Kidney glomerular epithelial cell (primary cell): ENCODE measurements around the gene ACSL4.
"Not testable (repeated sequence)": the region's sequence is repeated elsewhere in the genome, so short reads cannot be mapped to it uniquely, and the experiment has no call there.

ENCODE experiments used
- DNase-seq: peaks from one replicate; lab custom pipeline; 2025; lab: John Stamatoyannopoulos, UW

ACSL4 gene

DNA sequence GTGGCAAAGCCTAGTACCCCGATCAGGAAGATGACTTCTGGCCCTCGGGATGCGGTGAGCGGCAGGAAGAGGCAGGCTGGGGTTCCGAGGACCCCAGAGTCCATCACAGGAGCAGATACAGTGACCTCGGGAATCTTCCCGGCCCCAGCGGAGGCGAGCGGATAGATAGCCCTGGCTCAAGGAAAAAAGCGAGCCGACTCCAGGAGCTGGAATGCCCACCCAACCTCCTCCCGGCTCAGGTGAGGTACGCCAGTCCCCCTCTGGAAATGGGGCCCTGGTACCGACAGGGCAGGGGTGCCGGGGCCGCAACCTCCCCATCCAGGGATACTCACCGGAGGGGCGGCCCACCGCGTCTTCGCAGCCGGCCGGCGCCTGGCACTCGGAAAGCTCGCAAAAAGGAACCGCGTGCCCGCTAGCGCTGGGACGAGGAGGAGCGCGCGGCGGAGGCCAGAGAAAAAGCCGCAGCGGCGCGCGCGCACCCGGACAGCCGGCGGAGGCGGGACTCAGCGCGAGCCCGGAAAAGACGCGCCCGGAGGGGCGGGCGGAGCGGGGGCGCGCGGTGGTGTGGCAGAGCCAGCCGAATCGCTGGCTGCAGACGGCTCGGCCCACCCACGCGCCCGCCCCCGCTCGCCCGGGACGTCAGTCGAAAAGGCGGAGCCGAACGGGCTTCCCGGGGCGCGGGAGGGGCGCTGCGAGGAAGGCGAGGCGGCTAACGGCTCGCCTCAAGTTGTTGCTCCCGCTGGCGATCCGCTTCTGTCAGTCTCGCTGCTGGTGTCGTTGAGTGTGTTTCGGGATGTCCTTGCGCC is at the start of gene ACSL4:
Gene ACSL4 (minus strand): TSS at position 451 of the 806 bp plus-strand sequence. CDS start 49,894 bp downstream, outside the sequence.
- peak; percentile 68 for DNase-seq

DNA sequence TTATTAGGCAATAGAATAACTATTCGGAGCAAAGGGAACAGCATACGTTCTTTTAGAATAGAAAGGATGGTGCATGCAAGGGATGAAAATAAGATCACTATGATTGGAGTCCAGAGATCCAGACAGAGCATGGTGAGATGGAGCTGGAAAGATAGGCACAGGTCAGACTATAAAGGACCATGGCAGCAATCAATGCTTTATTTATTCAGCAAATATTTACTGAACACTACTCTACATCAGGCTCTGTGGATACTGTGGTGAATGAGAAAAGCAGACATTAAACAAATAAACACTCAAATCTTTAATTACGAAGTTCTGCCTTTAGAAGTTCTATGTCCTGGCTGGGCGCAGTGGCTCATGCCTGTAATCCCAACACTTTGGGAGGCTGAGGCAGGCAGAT is 44.7 kb upstream of the ACSL4 start:
- no peak for DNase-seq

DNA sequence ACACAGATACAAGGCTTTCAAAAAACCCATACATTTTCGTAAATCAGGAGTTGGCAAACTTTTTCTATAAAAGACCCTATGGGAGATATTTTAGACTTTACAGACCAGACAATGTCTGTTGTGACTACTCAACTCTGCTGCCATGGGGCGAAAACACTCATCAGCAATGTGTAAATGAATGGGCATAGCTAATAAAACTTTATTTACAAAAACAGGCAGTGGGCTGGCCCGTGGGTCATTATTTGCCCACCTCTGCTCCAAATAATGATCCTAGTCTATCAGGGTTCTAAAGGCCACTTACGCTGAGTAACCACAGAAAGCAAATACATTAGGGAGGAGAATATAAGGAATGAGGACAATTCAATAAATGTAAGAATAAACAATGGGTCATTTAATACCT is 43.9 kb upstream of the ACSL4 start:
- no peak for DNase-seq

DNA sequence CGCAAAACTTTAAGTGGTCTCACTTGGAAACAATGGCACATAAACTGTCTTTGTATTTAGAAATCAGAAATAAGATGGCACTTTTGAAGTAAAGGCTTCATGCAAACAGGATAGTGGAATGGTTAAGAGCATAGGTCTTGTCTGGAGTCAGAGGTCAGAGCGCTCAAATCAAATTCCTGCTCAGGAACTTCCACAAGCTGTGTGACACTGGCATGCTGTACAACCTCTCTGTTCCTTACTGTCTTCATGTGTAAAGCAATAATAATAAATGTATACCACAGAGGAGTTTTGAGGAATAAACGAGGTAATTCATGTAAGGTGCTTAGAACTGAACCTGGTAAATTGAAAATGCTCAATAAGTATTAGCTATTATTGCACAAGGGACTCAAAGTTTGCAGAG is 43.4 kb upstream of the ACSL4 start:
- no peak for DNase-seq

DNA sequence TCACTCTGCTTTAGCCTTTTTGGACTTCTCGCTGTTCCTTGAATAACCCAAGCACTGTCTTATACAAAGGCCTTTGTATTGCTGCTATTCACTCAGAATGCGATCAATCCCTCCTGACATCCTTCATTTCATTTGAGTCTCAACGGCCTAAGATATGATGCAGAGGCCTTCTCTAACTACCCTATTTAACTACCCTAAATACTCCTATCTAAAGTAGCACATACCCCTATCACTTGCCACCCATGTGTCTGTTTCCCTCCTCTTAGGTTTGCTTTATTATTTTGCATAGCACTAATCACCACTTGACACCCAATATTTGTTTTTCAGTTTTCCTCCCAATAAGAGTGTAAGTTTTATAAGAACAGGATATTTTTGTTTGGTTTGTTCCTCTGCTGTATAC is 42.3 kb upstream of the ACSL4 start:
- no peak for DNase-seq

DNA sequence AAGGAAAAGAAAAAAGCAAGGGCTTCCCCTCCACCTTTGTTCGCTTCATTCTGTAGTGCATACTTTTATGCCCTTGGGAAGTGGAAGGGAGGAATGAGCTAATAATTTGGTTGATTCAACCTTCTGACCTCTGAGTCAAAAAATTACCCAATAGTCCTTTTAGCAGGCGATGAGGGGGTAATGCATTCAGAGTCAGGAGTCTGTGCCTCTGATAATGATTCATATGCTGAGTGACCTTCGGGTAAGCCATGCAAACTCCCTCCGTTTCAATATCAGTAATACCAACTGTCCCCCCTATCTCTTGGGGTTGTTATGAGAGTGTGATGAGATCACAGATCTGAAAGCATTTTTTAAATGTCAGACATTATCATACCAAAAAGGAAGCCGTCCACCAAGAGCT is 41.6 kb upstream of the ACSL4 start:
- peak; percentile 71 for DNase-seq

DNA sequence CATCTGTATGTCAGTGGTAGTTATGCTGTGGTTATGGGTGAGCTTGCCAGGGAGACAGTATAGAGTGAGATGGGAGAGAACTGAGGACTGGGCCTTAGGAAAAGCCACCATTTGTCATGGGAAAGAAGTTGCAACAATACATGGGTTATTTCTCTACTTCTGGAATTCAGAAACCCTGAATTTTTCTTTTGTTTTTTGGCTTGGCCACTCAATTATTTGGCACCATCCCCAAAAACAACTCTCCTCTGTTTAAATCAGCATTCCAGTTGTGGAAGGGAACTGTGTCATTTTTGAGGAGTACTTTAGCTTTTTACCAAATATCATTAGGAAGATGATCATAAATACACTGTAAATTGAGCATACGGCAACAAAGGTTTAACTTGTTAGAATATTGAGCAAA is 41.1 kb upstream of the ACSL4 start:
- DNase-seq: no peak

DNA sequence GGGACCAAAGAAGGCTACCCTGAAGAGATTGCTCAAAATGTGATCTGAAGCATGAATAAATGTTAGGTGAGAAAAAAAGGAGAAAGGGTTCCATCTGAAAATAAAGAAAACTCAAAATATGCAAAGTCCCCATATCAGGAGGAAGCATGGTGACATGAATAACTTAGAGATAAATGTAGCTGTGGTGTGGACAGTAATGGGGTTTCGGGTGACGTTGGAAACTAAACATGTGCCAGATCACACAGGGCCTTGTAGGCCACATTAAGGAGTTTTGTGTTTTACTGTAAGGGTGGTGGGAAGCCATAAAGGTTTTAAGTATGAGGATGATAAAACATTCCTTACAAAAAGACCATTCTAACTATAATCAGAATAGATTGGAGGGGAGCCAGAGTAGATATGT is 40.3 kb upstream of the ACSL4 start:
- no peak for DNase-seq

DNA sequence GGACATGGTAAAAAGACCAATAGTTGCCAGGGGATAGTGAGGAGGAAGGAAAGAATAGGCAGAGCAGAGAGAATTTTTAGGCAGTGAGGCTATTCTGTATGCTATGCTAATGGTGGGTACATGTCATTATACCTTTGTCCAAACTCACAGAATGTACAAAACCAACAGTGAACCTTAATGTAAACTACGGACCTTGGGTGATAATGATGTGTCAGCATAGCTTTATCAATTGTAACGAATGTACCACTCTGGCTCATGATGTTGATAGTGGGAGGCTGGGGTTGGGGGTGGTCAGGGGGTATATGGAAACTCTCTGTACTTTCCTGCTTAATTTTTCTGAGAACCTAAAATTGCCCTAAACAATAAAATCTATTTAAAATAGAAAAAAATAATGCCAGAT is 37.7 kb upstream of the ACSL4 start:
- DNase-seq: no peak

DNA sequence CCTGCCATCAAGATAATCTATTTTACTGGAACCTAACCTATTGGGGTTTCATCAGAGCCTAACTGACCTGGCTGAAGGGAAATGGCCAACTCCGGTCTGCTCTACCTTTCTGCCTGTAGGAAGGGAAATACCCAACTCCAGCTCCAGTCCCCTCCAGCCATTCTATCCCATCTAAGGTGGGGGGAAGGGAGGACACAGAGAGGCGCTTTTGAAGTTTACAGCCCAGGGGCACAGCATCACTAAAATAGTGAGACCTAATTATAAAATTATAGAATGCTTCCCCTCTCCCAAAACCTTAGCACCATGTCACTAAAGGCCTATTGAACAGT is 27.8 kb upstream of the ACSL4 start:
- DNase-seq: no peak

DNA sequence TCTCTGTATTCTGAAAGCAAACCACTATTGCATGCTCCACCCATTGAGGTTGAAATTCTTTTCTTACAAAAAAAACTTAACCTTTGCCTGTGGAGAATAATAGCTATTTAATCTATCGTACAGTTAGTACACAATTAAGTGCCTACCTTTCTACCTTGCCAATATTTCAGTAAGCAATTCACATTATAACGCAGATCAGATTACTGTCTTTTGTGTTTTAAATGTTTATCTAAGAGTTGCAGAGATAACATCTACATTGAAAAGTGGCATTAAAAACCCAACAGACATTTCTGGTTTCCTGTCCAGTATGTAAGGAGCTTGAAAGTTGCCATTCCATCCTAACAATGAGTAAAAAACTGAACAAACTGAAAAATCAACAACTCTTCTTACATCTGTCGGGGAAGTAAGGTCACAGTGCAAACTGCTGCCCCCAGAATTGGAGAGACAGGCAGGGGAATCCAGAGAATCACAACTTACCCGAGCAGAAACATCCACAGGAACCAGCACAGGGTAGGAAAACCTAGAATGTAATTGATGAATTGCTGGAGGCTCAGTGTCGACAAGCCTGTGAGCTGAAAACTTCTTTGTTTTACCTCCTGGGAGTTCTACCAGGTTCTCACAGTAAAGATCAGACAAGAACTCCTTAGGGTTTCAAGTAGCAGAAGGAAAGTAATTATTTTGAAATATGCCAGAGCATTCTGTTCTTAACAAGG is 27.3 kb upstream of the ACSL4 start:
- no peak for DNase-seq

DNA sequence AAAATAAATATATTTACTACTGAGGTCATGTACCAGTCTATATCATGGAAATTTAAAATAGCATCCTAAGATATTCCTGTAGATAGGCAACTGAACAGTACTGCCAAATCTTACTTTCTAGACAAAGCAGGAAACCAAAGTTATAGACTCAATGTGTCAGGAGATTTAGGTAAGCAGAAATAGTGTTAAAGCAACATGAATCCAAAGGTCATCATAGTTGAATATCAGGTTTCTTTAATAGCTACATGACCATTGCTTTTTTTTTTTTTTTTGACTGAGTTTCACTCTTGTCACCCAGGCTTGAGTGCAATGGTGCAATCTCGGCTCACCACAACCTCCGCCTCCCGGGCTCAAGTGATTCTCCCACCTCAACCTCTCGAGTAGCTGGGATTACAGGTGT is 20.2 kb upstream of the ACSL4 start:
- no peak for DNase-seq

DNA sequence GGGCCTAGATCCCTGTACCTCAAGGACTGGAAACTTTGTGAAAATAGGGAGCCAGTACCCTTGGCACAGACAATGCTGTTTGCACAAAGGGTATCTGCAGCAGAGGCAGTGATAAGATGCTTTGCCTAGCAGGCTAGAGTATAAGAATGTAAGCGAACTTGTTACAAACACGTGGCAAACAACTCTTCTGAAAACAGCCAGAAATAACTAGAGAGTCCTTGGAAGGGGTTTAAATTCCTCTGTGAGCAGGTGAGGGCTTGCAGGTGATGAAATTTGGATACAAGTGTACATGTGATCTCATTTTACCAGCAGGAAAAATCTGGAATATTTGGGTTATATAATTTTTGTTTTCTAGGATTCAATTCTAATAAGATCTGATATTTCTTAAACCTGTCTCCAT is 18.6 kb upstream of the ACSL4 start:
- DNase-seq: no peak

DNA sequence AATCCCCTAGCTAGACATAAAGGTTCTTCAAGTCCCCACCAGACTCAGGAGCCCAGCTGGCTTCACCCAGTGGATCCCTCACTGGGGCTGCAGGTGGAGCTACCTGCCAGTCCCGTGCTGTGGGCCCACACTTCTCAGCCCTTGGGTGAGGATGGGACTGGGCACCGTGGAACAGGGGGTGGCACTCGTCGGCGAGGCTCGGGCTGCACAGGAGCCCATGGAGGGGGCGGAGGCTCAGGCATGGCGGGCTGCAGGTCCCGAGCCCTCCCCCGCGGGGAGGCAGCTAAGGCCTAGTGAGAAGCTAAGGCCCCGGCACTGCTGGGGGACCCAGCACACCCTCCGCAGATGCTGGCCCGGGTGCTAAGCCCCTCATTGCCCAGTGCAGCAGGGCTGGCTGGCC is 16.1 kb upstream of the ACSL4 start:
- DNase-seq: no peak

DNA sequence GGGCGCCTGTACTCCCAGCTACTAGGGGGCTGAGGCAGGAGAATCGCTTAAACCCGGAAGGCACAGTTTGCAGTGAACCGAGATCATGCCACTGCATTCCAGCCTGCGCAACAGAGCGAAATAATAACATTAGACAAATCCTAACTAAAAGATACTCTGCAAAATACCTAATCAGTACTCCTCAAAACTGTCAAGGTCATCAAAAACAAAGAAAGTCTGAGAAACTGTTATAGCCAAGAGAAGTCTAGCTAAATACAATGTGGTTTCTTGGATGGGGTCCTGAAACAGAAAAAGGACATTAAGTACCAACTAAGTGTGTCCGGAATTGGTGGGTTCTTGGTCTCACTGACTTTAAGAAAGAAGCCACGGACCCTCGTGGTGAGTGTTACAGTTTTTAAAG is 14.6 kb upstream of the ACSL4 start:
- no peak for DNase-seq

DNA sequence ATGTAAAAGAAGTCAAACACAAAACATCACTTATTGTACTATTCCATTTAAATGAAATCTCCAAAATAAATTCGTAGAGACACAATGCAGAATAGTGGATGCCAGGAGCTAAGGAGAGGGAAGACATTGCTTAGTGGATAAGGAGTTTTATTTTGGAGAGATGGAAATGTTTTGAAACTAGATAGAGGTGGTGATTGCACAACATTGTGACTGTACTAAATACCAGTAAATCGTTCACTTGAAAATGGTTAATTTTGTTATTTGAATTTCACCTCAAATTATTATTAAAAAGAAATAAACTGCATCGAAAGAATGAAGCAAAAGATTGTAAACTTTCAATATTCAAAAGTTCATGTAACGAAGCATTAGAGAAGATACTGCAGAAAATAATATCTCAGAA is 9.7 kb upstream of the ACSL4 start:
- no peak for DNase-seq

DNA sequence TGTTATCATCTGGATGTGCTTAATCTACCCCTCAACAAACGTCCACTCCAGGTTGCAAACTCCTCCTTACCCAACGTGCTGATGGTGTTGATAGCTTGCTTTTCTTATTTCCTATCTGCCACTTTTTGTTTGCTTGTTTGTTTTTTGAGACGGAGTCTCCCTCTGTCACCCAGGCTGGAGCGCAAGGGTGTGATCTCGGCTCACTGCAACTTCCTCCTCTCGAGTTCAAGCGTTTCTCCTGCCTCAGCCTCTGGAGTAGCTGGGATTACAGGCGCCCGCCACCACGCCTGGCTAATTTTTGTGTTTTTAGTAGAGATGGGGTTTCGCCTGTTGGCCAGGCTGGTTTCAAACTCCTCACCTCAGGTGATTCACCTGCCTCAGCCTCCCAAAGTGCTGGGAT is 7.8 kb upstream of the ACSL4 start:
- not testable (repeated sequence) for DNase-seq

DNA sequence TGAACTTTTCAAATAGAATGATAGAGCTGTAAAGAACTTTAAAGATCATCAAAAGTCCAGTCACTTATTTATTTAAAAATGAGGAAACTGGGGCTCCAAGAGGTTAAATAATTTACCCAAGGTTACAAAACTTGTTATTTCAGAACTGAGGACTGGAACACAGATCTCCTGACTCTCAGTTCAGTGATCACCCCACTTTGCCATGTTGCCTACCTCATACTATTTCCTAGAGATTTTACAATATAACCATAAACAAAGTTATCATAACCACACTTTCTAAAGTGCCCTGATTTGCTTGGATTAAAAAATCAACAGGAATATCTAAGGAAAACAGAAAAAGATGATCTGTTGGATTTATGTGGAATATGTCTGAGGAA is 7.4 kb upstream of the ACSL4 start:
- DNase-seq: no peak

DNA sequence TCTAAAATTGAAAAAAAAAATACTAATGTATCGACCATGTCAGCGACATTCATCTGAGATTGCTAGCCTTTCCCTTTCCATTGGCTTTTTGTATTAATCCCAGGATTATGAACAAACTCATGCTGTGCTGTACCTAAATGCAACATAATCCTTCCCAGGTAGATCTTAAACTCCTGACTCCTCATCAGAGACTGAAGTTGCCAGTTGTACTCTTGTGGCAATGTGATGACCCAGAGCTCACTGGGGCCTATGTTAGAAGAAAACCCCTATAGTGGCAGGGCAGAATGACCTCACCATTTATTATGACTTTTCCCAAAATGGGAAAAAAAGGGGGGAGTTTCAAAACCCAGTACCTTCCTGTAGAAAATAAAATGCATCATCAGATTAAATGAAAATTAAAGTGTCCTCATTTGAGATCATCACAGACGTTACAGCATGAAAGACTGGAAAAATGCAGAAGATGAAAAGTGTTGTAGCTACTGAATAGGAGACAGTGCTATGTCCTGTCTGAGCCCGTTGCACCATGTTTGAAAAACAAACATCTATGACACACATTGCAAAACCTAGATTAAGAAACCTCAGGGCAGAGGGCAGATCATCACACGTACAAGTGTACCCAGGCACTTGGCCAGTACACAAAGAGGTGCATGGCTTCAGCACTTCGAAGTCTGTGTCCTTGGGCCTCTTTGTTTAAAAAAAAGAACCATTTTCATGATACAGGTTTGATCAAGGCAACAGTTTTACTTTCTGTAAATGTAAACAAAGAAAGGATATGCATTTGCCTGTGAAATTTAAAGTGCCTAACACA is 6.8 kb upstream of the ACSL4 start:
- no peak for DNase-seq

DNA sequence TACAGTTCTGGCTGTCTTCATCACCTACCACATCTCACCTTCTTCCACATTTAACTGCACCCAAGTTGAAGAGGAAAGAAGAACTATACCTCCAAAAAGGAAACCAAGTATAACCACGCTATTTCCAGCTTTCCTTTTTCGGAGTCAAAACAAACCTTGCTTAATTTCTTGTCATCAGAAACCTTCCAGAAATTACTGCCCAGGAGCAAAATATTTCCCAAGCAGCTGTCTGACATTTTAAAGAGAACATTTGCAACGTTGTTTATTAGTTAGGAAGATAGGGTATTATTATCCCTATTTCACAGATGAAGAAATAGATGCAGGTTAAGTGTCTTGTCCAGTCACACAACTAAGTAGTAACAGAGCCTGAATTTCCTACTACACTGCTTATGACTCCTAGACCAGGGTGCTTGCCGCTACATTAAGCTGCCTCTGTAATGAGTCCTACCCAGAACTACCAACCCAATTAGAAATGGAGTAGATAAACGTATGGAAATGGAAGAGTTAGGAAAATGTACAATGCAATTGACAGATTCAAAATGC is 2.2 kb upstream of the ACSL4 start:
- DNase-seq: no peak

DNA sequence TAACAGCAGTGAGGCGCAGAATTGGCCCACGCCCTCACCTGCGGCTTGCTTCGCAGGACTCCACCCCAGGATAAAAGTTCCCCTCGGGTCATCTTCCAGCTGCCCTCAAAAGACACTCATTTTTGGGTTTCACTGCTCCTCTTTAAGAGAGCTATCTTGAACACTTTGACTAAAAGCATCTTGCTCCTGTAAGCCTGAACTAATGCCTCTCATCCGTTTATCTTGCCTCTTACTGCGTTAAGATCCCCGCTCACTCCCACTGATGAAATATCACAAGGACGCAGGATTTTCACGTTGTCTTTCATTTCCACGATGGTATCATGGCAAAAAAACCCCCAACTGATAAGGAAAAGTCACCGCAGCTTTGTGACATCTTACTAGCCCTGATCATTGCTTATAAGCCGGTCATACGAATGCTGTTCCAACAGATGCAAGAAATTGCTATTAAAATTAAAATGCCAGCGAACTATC is 591 bp upstream of the ACSL4 start:
- no peak for DNase-seq

DNA sequence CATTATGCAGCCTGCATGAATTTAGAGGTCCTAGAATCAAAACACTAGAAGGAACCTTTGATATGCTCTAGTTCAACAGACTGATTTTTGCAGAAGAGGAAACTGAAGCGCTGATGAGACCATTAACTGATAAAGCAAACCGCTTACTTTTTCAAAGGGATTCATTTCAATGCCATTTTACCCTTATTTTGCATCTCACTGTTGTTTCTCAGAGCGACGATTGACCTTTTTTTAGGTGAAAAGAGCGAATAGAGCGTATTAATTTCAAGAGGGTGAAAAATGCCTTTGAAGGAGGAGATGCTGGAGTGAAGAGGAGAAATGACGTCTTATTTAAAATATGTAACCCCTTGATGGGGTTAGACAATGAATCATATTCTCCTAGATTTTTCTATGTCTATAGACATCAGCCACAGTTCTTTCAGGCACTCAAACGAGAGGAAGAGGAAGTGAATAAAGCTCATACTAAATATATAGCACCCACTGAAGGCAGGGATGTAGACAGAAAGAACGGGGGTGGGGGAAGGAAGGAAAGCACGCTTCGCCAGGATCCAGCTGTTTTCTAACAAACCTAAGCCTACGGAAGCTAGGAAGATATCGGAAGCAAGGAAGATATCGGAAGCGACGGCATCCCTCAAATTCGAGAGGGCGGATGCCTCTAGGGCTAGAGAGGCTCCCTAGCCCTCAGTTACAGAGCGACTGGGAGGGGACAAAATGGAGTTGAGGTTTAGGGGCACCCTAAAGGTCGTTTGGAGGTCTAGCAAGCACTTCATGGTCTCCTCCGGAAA is 848 bp downstream of the ACSL4 start:
- DNase-seq: peak; percentile 36
